Duodenal mucosa (tissue), 2 donors: ENCODE measurements around the gene PARVB.
A peak's percentile ranks its signal among the peaks of the same experiment; 100 is the strongest.

Source experiments
- H3K27ac ChIP-seq: one replicate; pipeline ENCODE4 v1.7.0; 2013; ENCODE audit warnings: low read depth, low read length
- H3K27me3 ChIP-seq, 2 donors: one replicate each; pipeline ENCODE4 v1.7.0; 2013; ENCODE audit warnings: low read length in 2 of 2, control low read depth in 1 of 2; ENCODE audit not compliant: insufficient read depth in 2 of 2, control insufficient read depth in 1 of 2
- H3K36me3 ChIP-seq, 2 donors: one replicate each; pipeline ENCODE4 v1.7.0; 2013; ENCODE audit warnings: low read length in 2 of 2, control low read depth in 1 of 2; ENCODE audit not compliant: insufficient read depth in 2 of 2, control insufficient read depth in 1 of 2
- H3K4me1 ChIP-seq, 2 donors: one replicate each; pipeline ENCODE4 v1.7.0; 2013; ENCODE audit warnings: low read length in 2 of 2, control low read depth in 1 of 2; ENCODE audit not compliant: insufficient read depth in 2 of 2, control insufficient read depth in 1 of 2
- H3K4me3 ChIP-seq, 2 donors: one replicate each; pipeline ENCODE4 v1.7.0; 2013; ENCODE audit warnings: low read length in 2 of 2, low read depth in 1 of 2
- H3K9ac ChIP-seq, 2 donors: one replicate each; pipeline ENCODE4 v1.7.0; 2013; ENCODE audit warnings: low read length in 2 of 2, low read depth in 1 of 2
- H3K9me3 ChIP-seq, 2 donors: one replicate each; pipeline ENCODE4 v1.7.0; 2013; ENCODE audit warnings: low read length in 2 of 2, control low read depth in 1 of 2; ENCODE audit not compliant: control insufficient read depth in 1 of 2

Gene PARVB

DNA sequence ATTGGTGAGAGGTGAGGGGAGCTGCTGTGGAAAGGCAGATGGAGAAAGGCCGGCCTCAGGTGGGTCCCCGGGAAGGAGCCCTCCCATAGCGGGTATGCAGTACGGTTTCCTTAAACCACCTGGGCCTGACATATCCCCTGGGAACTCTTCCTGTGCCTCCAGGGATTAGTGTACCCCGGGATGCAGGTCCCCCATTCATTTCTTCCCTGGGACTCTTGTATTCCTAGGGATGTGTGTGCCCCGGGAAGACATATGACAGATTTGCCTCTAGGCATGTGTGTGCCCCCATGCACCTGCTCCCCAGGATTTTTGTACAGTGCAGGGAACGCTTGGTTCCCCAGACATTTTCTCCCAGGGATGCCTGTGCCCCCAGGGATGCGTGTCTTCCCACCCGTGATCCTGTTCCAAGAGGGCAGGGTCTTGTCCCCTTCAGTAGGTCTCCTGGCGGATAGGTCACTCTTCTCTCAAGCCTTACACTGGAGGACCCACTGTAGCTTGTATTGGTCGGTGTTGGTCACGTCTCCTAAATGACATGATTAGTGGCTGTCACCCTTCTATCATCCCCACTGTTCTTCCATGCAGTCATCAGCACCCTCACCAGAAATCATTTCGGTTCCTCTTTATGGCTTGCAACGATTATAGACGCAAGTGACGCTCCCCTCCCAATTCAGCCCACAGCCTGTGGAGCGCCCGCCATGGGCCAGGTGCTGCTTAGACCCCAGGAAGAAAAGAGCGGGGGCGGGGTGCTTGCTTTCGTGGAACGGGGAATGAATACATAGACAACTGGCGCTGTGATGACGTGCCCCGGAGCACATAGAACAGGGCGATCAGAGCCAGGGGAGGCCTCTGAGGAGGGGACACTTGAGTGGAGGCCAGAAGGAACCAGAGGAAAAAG is 1.3 kb downstream of the PARVB start:
- Histone ChIP-seq H3K27me3 (peaks cover 0 to 3% of the 10 kb centered on the region in 2 donors), H3K4me3 (peak overlapping the region; percentile 38 to 60), H3K27ac (peak overlapping the region; percentile 43), H3K4me1 (peaks cover 8 to 22% of the 10 kb centered on the region in 2 donors), H3K36me3 (no peaks in the 10 kb centered on the region), H3K9ac (peak overlapping the region; percentile 40 to 50), H3K9me3 (no peaks in the 10 kb centered on the region)

DNA sequence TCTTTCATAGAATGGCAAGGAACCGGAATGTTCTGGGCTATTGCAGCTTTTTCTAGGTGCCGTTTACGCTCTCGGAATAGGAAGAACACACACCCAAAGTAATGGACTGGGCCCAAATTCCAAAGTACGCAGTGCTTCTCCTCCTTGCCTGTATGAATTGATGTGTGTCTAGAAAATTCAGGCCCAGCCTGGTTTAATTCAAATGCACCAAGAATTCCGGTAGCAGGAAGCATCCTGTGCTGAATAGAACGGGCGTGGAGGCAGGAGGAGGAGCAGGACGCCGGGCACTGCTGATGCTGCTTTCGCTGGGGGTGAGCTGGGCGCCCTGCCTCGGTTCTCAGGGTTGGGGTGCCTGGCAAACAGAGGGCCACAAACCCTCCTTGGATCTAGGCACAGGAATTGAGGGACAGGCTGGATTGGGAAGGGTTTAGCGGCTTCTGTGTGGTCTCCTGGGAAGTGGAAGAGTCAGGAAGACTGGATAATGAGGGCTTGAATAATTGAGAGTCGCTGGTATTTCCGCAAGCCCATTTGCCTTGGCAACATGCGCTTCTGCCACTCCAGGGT is 2.0 kb downstream of the PARVB start:
- Histone ChIP-seq H3K4me1 (peaks cover 8 to 22% of the 10 kb centered on the region in 2 donors), H3K4me3 (peak overlapping the region; percentile 39 to 55), H3K9ac (peak overlapping the region; percentile 35 to 50)

DNA sequence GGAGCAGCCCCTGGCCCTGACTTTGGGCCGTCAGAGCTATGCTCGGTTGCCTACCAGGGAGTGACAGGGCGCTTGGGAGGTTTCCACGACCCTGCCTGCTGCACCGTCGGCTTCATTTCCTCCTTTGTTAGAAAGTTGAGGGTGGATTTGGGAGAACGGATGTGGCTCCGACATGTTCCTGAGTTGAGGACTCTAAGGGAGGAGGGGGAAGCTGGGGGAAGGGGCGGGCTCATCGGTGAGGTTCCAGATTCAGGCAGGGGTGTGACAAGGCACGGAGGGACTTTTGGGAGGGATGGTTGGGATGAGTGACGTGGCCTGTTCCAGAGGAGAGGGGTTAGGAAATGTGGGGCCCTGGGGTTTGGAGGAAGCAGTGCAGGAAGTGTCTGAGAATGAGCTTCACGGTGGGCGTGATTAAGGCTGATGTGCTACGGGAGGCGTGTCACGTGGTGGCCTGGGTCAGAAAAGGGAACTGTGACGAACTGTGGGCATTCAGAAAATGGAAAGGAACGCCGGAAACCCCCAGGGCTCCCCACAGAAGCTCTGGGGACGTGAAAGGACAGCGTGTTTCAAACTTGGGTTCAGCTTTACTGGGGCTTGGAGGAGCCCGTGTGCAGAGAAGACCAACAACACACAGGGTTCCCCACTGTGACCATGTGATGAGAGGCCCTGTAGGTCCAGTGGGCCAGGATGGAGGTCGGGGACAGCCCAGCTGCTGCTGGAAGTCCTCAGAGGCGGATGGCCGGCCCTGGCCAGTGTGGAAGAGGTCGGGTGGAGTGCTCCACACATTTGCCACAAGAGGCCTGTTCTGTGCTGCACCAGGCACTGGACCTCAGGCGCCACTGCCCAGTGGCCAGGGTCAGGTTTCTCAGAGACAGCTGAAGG is 2.8 kb downstream of the PARVB start:
- Histone ChIP-seq H3K9me3 (no peaks in the 10 kb centered on the region), H3K4me3 (peak overlapping the region; percentile 40 to 55), H3K9ac (peak overlapping the region; percentile 35 to 58), H3K4me1 (peaks cover 8 to 22% of the 10 kb centered on the region in 2 donors), H3K27ac (peak overlapping the region; percentile 85), H3K27me3 (peaks cover 0 to 3% of the 10 kb centered on the region in 2 donors), H3K36me3 (no peaks in the 10 kb centered on the region)

More for the DNA sequence above, 2.0 kb downstream of the PARVB start:
- Histone ChIP-seq H3K36me3 (no peaks in the 10 kb centered on the region), H3K9me3 (no peaks in the 10 kb centered on the region), H3K27ac (peak overlapping the region; percentile 85), H3K27me3 (peaks cover 0 to 3% of the 10 kb centered on the region in 2 donors)

DNA sequence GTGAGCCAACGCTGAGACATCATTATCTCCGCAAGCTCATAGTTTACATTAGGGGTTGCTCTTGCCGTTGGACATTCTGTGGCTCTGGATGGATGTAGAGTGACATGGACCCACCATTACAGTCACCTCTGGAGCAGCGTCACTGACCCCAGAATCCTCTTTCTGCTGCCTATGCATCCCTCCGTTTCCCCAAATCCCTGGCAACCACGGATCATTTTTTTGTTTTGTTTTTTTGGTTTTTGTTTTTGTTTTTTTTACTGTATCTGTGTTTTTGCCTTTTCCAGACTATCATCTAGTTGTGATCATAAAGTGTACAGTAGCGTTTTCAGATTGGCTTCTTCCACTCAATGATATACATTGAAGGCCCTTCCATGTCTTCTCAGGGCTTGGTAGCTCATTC is 4.0 kb downstream of the PARVB start:
- Histone ChIP-seq H3K27me3 (peaks cover 0 to 3% of the 10 kb centered on the region in 2 donors), H3K27ac (no peak overlapping the region), H3K4me1 (peaks cover 8 to 22% of the 10 kb centered on the region in 2 donors), H3K36me3 (no peaks in the 10 kb centered on the region), H3K4me3 (no peak overlapping the region), H3K9me3 (no peaks in the 10 kb centered on the region), H3K9ac (no peak overlapping the region)

DNA sequence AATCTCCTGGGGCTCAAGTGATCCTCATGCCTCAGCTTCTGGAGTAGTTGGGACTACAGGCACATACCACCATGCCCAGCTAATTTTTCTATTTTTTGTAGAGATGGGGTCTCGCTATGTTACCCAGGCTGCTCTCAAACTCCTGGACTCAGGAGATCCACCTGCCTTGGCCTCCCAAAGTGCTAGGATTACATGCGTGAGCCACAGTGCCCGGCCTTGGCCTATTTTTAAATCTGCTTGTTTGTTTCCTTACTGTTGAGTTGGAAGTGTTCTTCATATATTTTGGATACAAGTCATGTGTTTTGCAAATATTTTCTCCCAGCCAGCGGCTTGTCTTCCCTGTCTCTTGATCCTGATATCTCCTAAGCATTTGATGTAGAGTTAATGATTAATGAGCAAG is 5.0 kb downstream of the PARVB start:
- Histone ChIP-seq H3K36me3 (no peaks in the 10 kb centered on the region), H3K4me3 (no peak overlapping the region), H3K9me3 (no peaks in the 10 kb centered on the region), H3K9ac (no peak overlapping the region), H3K27me3 (no peaks in the 10 kb centered on the region), H3K27ac (no peak overlapping the region), H3K4me1 (peaks cover 5 to 16% of the 10 kb centered on the region in 2 donors)

- no peaks in the 10 kb centered on the region for H3K9me3 ChIP-seq
- peaks cover 5 to 14% of the 10 kb centered on the region in 2 donors for H3K4me1 ChIP-seq
- no peaks in the 10 kb centered on the region for H3K27me3 ChIP-seq
- no peak overlapping the region for H3K27ac ChIP-seq
- H3K4me3 ChIP-seq = no peak overlapping the region
- H3K36me3 ChIP-seq = no peaks in the 10 kb centered on the region
- H3K9ac ChIP-seq = no peak overlapping the region
These were observed 6.1 kb downstream of the PARVB start for GRCh38 chr22:44030051-44030701.

DNA sequence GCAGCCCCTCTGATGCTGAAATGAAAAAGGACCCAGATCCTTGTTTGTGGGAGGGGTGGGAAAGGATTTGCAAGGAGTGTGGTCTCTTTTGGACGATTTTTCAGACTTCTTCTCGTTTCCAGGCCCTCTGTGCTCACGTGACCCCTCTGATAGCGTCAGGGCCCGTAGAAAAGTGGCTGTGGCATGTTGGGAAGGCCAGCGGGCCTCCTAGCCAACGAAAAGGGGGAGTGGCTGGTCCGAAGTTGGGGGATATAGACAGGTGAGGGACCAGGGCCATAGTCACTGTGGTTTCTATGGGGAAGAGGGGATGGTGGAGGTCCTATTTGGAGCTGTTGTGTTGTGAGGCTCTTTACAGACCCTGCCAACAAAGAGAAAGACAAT is 6.6 kb downstream of the PARVB start:
- Histone ChIP-seq H3K9ac (no peak overlapping the region), H3K4me1 (peaks cover 5 to 11% of the 10 kb centered on the region in 2 donors), H3K36me3 (no peaks in the 10 kb centered on the region), H3K27me3 (no peaks in the 10 kb centered on the region), H3K27ac (no peak overlapping the region), H3K4me3 (no peak overlapping the region), H3K9me3 (no peaks in the 10 kb centered on the region)

DNA sequence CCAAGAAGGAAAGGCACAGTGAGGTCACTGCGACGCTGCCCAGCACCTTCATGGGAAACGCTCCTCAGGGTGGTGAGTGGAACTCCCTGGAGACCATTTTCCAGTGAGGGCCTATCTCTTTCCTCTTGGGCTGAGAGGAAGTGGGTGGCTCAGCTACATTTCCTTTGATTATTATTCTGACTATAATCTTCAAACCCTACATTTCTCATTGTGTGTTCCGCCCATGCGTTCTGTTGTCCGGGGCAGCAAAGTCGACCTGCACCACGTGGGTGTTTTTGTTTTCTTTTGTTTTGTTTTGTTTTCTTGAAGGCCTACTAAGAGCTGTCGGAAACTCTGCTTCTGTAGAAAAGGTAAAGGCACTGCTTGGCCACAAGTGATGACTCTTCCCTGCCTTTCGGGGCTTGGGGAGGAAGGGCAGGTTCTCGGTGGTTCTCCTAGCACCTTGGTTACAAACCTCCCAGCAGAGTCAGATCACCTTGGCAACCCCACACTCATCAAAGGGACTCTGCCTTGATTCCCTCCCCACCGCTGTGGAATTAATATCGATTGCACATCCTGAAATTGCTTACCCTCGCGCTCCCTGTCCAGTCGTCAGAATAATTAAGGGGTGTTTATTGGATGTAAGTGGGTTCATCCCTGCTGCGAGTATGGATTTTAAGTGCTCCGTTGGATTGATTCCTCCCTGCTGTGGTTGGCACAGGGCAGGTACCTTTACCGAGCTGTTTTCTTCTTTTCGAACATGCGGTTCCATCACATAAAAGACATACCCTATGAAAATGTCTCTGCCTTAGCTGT is 7.3 kb downstream of the PARVB start:
- Histone ChIP-seq H3K27me3 (no peaks in the 10 kb centered on the region), H3K36me3 (no peaks in the 10 kb centered on the region), H3K9ac (no peak overlapping the region), H3K4me1 (peaks cover 5 to 9% of the 10 kb centered on the region in 2 donors), H3K9me3 (no peaks in the 10 kb centered on the region), H3K4me3 (no peak overlapping the region), H3K27ac (no peak overlapping the region)

DNA sequence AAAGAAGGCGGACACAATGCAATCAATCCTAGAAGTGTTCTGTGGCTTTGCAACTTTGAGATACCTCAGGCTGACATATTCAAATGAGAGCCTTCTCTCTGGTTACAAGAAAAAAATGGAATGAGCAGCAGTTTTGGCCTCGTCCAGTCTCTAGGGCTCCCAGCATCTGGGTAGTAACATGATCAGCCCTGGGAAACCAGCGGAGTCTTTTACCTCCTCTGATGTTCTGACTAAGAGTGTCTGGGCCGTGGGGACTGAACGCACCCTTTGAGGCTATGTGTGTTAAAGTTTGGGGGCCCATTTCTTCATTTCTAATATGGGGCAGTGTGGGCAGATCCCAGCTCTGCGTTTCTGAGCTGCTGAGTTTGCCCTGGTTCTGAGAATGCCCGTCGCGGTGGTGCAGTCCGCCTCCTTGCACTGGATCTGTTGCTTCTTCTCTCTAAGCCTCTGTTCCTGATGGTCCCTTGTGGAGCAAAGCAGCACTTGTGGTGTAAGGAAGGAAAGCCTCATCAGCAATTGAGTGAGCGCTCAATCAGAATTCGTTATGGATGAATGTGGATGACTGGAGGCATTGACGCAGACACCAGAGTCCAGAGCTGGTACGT is 8.1 kb downstream of the PARVB start:
- Histone ChIP-seq H3K9ac (no peak overlapping the region), H3K27me3 (no peaks in the 10 kb centered on the region), H3K27ac (no peak overlapping the region), H3K36me3 (no peaks in the 10 kb centered on the region), H3K4me3 (no peak overlapping the region), H3K4me1 (peaks cover 2 to 4% of the 10 kb centered on the region in 2 donors), H3K9me3 (no peaks in the 10 kb centered on the region)
